Lower lobe of right lung (tissue), 2 donors: ENCODE measurements around the gene MAPK1. TPM values are rescaled to one million over a fixed set of nuclear protein-coding genes. Genes with fewer than 3 reads are reported as not detected.

Experiments
- ATAC-seq, 2 donors: fragments of 200-7000 bp; cut with Tn5 transposase; one replicate each; pipeline ENCODE4 v1.9.1; 2020 to 2022; ENCODE audit warnings: mild to moderate bottlenecking in 2 of 2, moderate library complexity in 2 of 2
- DNase-seq: peaks from one replicate; pipeline ENCODE4 v3.0.0-alpha.2; 2020
- H3K27ac ChIP-seq: fragments of 200-600 bp; one replicate; pipeline ENCODE4 v1.8.0; 2022
- H3K27me3 ChIP-seq: fragments of 200-600 bp; one replicate; pipeline ENCODE4 v1.8.0; 2022; ENCODE audit warnings: low read depth
- H3K36me3 ChIP-seq: fragments of 200-600 bp; one replicate; pipeline ENCODE4 v1.8.0; 2022; ENCODE audit warnings: mild to moderate bottlenecking
- H3K4me1 ChIP-seq: fragments of 200-600 bp; one replicate; pipeline ENCODE4 v1.8.0; 2022
- H3K4me3 ChIP-seq: fragments of 200-600 bp; one replicate; pipeline ENCODE4 v1.8.0; 2022; ENCODE audit warnings: mild to moderate bottlenecking
- H3K9me3 ChIP-seq: fragments of 200-600 bp; one replicate; pipeline ENCODE4 v1.8.0; 2022
- intact Hi-C: fragments of 100-400 bp; cut with DNase I; formaldehyde crosslinking; loops from one replicate; pipeline ENCODE4 v1.11.0; 2022
- total RNA-seq: library from RNA; stranded (reverse); fragmentation: NEBNext Ultra II Directional; extraction: Animal tissue kit (Norgen Biotek cat#: 25700); gene quantifications from one replicate; pipeline ENCODE4 v1.2.1, GENCODE V29; 2021
- TF ChIP-seq, protein P1 (sequence below): fragments of 200-600 bp; IDR thresholded peaks from one replicate; pipeline ENCODE4 v1.8.0; 2022; ENCODE audit warnings: antibody characterized with exemption, mild to moderate bottlenecking
- donor health status: DM: no; HTN: yes; CAD: no; lungs with severe emphysema.

The MAPK1 gene
- total RNA-seq, 1 donor from 2014 or later, result 146 TPM

DNA sequence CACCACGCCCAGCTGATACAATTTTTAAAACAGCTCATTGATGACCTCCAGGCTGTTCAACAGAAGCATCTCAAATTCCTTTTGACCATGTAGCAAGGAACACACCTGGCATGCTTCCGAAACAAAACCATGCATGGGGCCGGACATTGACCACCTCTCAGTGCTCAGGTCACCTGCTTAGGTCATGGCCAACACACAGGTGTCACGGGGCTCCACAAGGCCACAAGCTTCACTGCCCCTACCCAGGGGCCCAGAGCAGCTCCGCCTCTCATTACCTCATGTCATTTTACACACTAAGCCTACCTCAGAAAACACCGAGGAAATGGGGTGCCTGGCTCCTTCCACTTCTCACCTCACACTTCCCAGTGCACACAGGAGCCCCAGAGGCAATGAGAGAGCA is 158.5 kb downstream of the MAPK1 start:
- intact Hi-C loops, result no loop called here

DNA sequence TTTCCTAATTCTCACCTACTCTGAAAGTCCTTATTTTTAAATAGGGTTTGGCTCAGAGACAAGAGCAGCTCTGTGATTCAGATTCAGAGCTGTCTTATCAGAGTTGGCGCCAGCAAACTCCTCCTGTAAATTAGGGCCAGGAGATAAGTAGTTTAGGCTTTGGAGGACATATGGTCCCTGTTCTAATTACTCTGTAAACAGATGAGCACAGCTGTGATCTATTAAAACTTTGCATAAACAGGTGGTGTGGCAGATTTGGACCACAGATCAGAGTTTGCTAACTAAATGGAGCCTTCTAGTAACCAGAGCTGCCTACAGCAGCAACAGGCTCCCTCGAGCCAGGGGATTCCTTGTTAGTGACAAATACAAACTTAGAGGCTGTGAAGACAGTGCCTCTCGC is 159.8 kb downstream of the MAPK1 start:
- Histone ChIP-seq H3K4me1 (peaks cover 9% of the 10 kb centered on the region), H3K27ac (no peak overlapping the region), H3K27me3 (no peaks in the 10 kb centered on the region), H3K9me3 (no peaks in the 10 kb centered on the region), H3K4me3 (no peak overlapping the region), H3K36me3 (peaks cover 14% of the 10 kb centered on the region)
- intact Hi-C loops, result no loop called here
- ATAC-seq (no peak), DNase-seq (no peak)
- TF ChIP-seq, protein P1, sequence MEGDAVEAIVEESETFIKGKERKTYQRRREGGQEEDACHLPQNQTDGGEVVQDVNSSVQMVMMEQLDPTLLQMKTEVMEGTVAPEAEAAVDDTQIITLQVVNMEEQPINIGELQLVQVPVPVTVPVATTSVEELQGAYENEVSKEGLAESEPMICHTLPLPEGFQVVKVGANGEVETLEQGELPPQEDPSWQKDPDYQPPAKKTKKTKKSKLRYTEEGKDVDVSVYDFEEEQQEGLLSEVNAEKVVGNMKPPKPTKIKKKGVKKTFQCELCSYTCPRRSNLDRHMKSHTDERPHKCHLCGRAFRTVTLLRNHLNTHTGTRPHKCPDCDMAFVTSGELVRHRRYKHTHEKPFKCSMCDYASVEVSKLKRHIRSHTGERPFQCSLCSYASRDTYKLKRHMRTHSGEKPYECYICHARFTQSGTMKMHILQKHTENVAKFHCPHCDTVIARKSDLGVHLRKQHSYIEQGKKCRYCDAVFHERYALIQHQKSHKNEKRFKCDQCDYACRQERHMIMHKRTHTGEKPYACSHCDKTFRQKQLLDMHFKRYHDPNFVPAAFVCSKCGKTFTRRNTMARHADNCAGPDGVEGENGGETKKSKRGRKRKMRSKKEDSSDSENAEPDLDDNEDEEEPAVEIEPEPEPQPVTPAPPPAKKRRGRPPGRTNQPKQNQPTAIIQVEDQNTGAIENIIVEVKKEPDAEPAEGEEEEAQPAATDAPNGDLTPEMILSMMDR, result no peak

More for the DNA sequence above, 158.5 kb downstream of the MAPK1 start:
- no peaks in the 10 kb centered on the region for H3K9me3 ChIP-seq
- no peak for DNase-seq
- H3K4me3 ChIP-seq, result no peak overlapping the region
- no peaks in the 10 kb centered on the region for H3K27me3 ChIP-seq
- H3K36me3 ChIP-seq, result peaks cover 7% of the 10 kb centered on the region
- no peak for ATAC-seq
- no peak overlapping the region for H3K27ac ChIP-seq
- TF ChIP-seq, protein P1, result no peak
- H3K4me1 ChIP-seq, result peaks cover 18% of the 10 kb centered on the region

Other genes with a start within 250 kb of the MAPK1 start
- gene YDJC, start 237.6 kb downstream of the MAPK1 start, total RNA-seq, result 13.1 TPM
- 0.41 TPM for gene CCDC116, start 234.9 kb downstream of the MAPK1 start, total RNA-seq
- gene SDF2L1, start 225.3 kb downstream of the MAPK1 start, total RNA-seq, result 36.1 TPM
- gene PPIL2, start 201.6 kb downstream of the MAPK1 start, total RNA-seq, result 38.1 TPM
- gene YPEL1, start 131.9 kb downstream of the MAPK1 start, total RNA-seq, result 7.6 TPM
- 51.0 TPM for gene PPM1F, start 85.2 kb upstream of the MAPK1 start, total RNA-seq
- 32.1 TPM for gene TOP3B, start 115.1 kb upstream of the MAPK1 start, total RNA-seq